ENCODE results near the gene ETV1.

ETV1 gene

DNA sequence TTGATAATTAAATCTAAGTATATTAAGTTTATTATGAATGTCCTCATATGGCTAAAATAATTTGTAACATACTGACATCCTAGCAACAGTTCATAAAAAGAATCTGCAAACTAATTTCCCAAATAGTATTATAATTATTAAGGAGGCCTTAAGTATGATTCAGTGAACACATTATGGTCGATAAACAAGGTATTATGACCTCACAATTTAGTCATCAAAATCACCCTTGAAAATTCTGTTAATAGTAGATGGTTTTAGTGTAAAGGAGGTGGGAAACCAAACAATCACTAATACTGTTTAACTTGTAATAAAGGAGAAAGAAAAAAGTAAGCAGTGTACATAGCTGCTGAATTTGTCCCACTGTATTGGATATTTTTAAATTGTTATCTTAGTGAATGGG is 2.1 kb downstream of the ETV1 start:
- Histone ChIP-seq H3K79me2 (ENCODE audit: control insufficient read depth, insufficient read depth, low read length) (no peaks in the 10 kb centered on the region), H3K18ac (ENCODE audit: low read length) (no peak overlapping the region), H2AK5ac (ENCODE audit: low read length) (no peak overlapping the region), H3K27ac (ENCODE audit: low read depth, low read length) (no peak overlapping the region), H3K4me1 (ENCODE audit: control insufficient read depth, low read depth, low read length) (peaks cover 6% of the 10 kb centered on the region), H3K36me3 (ENCODE audit: control insufficient read depth, insufficient read depth, low read length) (no peaks in the 10 kb centered on the region), H4K8ac (ENCODE audit: low read depth, low read length) (no peak overlapping the region), H3K23ac (ENCODE audit: low read length) (no peak overlapping the region), H3K4ac (ENCODE audit: low read depth, low read length) (no peak overlapping the region), H3K27me3 (ENCODE audit: insufficient read depth, low read length, poor library complexity) (no peaks in the 10 kb centered on the region), H2BK15ac (replicated peaks; ENCODE audit: low read depth) (no peak overlapping the region), H3K9ac (ENCODE audit: low read length) (no peak overlapping the region), H3K56ac (ENCODE audit: low read length) (no peak overlapping the region), H2BK120ac (ENCODE audit: low read depth, low read length) (no peak overlapping the region), H3K79me1 (ENCODE audit: low read length) (no peaks in the 10 kb centered on the region), H3K4me3 (ENCODE audit: low read length) (no peak overlapping the region), H2BK5ac (ENCODE audit: low read length) (no peak overlapping the region), H4K5ac (ENCODE audit: low read length) (no peak overlapping the region), H3K4me2 (ENCODE audit: low read length) (no peak overlapping the region)
- no peak for DNase-seq
- no CpG with 5 or more reads among the region's 1 CpG for WGBS (ENCODE audit: extremely low coverage, insufficient coverage, low lambda C conversion rate)

DNA sequence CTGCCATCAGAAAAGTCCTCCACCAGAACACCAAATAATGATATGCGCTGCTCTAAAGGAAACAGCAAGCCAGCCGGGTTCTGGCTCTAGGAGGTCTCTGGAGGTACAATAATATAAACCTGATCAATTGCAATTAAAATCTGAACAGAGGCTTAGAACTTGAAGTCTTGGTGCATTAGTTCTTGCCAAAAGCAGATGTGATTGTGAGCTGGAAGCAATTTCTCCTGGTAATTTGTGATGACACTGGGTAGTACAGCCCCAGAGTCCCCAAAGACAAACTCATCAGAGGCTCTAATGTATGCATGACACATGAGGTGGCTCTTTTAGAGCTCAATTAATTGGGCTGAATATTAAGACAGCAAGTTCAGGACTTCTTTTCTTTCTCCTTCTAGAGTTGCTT is 3.3 kb downstream of the ETV1 start:
- no peak overlapping the region for H2BK120ac ChIP-seq (ENCODE audit: low read depth, low read length)
- H3K27me3 ChIP-seq (ENCODE audit: insufficient read depth, low read length, poor library complexity), result no peaks in the 10 kb centered on the region
- H2BK5ac ChIP-seq (ENCODE audit: low read length), result no peak overlapping the region
- no CpG with 5 or more reads among the region's 2 CpGs for WGBS (ENCODE audit: extremely low coverage, insufficient coverage, low lambda C conversion rate)
- H3K23ac ChIP-seq (ENCODE audit: low read length), result no peak overlapping the region
- no peaks in the 10 kb centered on the region for H3K79me1 ChIP-seq (ENCODE audit: low read length)
- peaks cover 2% of the 10 kb centered on the region for H3K4me1 ChIP-seq (ENCODE audit: control insufficient read depth, low read depth, low read length)
- H4K5ac ChIP-seq (ENCODE audit: low read length), result no peak overlapping the region
- H3K36me3 ChIP-seq (ENCODE audit: control insufficient read depth, insufficient read depth, low read length), result no peaks in the 10 kb centered on the region
- peak overlapping the region; percentile 4 for H3K4me2 ChIP-seq (ENCODE audit: low read length)
- peak overlapping the region; percentile 57 for H2BK15ac ChIP-seq (replicated peaks; ENCODE audit: low read depth)
- no peak overlapping the region for H4K8ac ChIP-seq (ENCODE audit: low read depth, low read length)
- peak overlapping the region; percentile 75 for H3K18ac ChIP-seq (ENCODE audit: low read length)
- peak; percentile 18 for DNase-seq
- peak overlapping the region; percentile 20 for H3K56ac ChIP-seq (ENCODE audit: low read length)
- no peak overlapping the region for H3K27ac ChIP-seq (ENCODE audit: low read depth, low read length)
- H2AK5ac ChIP-seq (ENCODE audit: low read length), result no peak overlapping the region
- peak overlapping the region; percentile 25 for H3K9ac ChIP-seq (ENCODE audit: low read length)
- H3K4ac ChIP-seq (ENCODE audit: low read depth, low read length), result no peak overlapping the region
- no peaks in the 10 kb centered on the region for H3K79me2 ChIP-seq (ENCODE audit: control insufficient read depth, insufficient read depth, low read length)
- H3K4me3 ChIP-seq (ENCODE audit: low read length), result no peak overlapping the region

DNA sequence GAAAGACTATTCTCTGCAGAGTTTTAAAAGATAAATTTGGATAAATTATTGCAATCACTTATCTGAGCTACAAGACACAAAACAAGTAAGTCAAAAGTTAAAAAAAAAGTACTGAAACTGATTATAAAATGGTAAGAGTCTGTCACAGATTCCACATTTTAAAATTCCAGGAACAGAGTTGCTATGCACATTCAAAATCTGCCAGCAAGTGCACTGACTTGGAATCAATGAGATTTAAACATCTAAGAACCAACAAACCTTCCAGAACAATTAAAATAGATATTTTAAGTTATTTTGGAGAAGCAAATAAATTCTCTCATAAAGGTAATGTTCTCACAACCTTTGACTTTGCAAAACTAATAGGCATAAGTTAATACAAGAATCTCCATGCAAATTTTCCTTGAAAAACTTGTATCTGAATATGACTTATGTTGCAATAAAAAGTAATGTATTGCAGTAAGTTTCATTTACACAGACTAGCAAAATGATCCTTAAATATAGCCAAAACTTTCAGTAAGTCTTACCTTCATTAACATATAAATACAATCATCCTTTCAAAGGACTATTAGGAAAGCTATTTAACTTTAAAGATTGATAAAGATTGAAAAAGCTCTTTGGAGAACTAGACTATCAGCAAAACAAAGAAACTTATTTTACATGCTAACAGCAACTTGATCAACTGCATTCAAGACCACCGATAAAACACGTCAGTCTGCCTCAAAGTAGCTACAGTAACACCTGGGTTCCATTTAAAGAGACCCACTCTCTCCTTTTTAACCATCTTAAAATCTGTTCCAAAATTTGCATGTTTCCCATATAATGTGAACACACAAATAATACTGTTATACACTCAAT is 4.4 kb downstream of the ETV1 start:
- Histone ChIP-seq H3K79me2 (ENCODE audit: control insufficient read depth, insufficient read depth, low read length) (no peaks in the 10 kb centered on the region), H3K27me3 (ENCODE audit: insufficient read depth, low read length, poor library complexity) (no peaks in the 10 kb centered on the region), H2AK5ac (ENCODE audit: low read length) (no peak overlapping the region), H3K4me2 (ENCODE audit: low read length) (no peak overlapping the region), H4K8ac (ENCODE audit: low read depth, low read length) (no peak overlapping the region), H2BK120ac (ENCODE audit: low read depth, low read length) (no peak overlapping the region), H3K4me1 (ENCODE audit: control insufficient read depth, low read depth, low read length) (peaks cover 4% of the 10 kb centered on the region), H3K4ac (ENCODE audit: low read depth, low read length) (no peak overlapping the region), H3K18ac (ENCODE audit: low read length) (no peak overlapping the region), H3K27ac (ENCODE audit: low read depth, low read length) (no peak overlapping the region), H3K36me3 (ENCODE audit: control insufficient read depth, insufficient read depth, low read length) (no peaks in the 10 kb centered on the region), H3K56ac (ENCODE audit: low read length) (no peak overlapping the region), H3K4me3 (ENCODE audit: low read length) (no peak overlapping the region), H2BK5ac (ENCODE audit: low read length) (no peak overlapping the region), H3K9ac (ENCODE audit: low read length) (no peak overlapping the region), H3K23ac (ENCODE audit: low read length) (no peak overlapping the region), H4K5ac (ENCODE audit: low read length) (no peak overlapping the region), H2BK15ac (replicated peaks; ENCODE audit: low read depth) (no peak overlapping the region), H3K79me1 (ENCODE audit: low read length) (no peaks in the 10 kb centered on the region)
- no CpG with 5 or more reads among the region's 2 CpGs for WGBS (ENCODE audit: extremely low coverage, insufficient coverage, low lambda C conversion rate)
- DNase-seq, result peak; percentile 3

DNA sequence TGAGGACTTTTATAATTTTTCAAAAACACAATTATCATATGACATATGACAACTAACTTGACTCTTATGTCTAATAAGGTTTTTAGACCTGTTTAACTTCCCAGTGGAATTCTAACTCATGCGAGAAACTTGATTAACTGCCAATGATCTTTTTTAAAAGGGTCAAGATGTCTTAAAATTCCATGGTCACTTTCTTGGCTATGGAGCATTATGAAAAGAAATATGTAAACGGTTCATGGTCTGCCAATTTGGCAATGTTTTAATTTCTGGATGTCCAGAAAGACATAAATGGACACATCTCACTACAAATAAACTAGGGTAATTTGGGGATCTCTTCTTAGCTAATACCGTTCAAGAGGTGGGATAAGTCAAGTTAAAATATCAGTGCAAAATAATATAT is 5.4 kb downstream of the ETV1 start:
- no peak overlapping the region for H3K56ac ChIP-seq (ENCODE audit: low read length)
- H3K4me2 ChIP-seq (ENCODE audit: low read length), result no peak overlapping the region
- H3K27ac ChIP-seq (ENCODE audit: low read depth, low read length), result no peak overlapping the region
- no CpG with 5 or more reads among the region's 3 CpGs for WGBS (ENCODE audit: extremely low coverage, insufficient coverage, low lambda C conversion rate)
- no peak overlapping the region for H2AK5ac ChIP-seq (ENCODE audit: low read length)
- H4K5ac ChIP-seq (ENCODE audit: low read length), result no peak overlapping the region
- no peaks in the 10 kb centered on the region for H3K36me3 ChIP-seq (ENCODE audit: control insufficient read depth, insufficient read depth, low read length)
- no peak overlapping the region for H3K23ac ChIP-seq (ENCODE audit: low read length)
- H3K18ac ChIP-seq (ENCODE audit: low read length), result no peak overlapping the region
- H3K4me1 ChIP-seq (ENCODE audit: control insufficient read depth, low read depth, low read length), result peaks cover 4% of the 10 kb centered on the region
- H3K79me2 ChIP-seq (ENCODE audit: control insufficient read depth, insufficient read depth, low read length), result no peaks in the 10 kb centered on the region
- H4K8ac ChIP-seq (ENCODE audit: low read depth, low read length), result no peak overlapping the region
- H2BK120ac ChIP-seq (ENCODE audit: low read depth, low read length), result no peak overlapping the region
- no peak overlapping the region for H3K4ac ChIP-seq (ENCODE audit: low read depth, low read length)
- no peaks in the 10 kb centered on the region for H3K79me1 ChIP-seq (ENCODE audit: low read length)
- no peak overlapping the region for H2BK5ac ChIP-seq (ENCODE audit: low read length)
- H3K27me3 ChIP-seq (ENCODE audit: insufficient read depth, low read length, poor library complexity), result no peaks in the 10 kb centered on the region
- DNase-seq, result no peak
- H3K4me3 ChIP-seq (ENCODE audit: low read length), result no peak overlapping the region
- no peak overlapping the region for H2BK15ac ChIP-seq (replicated peaks; ENCODE audit: low read depth)
- no peak overlapping the region for H3K9ac ChIP-seq (ENCODE audit: low read length)

DNA sequence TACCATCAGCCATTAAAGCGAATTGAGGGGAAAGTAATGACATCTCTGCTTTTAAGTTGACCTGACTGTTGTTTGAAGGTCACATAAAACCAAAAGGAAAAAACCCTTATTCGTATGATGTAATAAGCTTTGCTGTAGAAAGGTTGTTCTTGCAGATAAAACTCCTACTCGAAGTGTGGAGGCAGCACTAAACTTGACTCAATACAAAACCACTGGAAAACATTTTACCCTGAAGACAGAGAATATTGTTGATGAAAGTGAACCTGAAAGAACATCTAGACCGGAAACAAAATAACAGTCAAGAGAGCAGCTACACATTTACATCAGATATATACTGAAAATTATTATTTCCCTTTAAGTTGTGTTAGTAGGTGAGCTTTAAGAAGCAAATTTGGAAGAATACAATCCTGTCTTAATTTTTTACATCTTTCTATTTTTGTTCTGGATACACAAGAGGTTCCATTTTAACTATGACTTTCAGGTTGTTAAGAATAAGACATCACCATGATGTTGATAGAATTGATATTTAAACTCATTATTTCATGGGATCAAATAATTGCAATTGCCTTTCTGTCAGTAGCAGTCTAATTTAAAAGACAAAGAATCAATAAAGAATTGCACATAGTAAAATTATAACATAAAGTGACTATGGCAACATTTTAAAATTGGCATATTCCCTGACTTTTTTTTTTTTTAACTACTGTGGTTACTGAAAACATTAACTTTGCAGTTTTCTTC is 6.4 kb downstream of the ETV1 start:
- no peak overlapping the region for H3K4me2 ChIP-seq (ENCODE audit: low read length)
- no peak overlapping the region for H3K23ac ChIP-seq (ENCODE audit: low read length)
- no peak overlapping the region for H2BK120ac ChIP-seq (ENCODE audit: low read depth, low read length)
- WGBS (ENCODE audit: extremely low coverage, insufficient coverage, low lambda C conversion rate), result no CpG with 5 or more reads among the region's 4 CpGs
- no peak overlapping the region for H2AK5ac ChIP-seq (ENCODE audit: low read length)
- H2BK15ac ChIP-seq (replicated peaks; ENCODE audit: low read depth), result no peak overlapping the region
- H3K36me3 ChIP-seq (ENCODE audit: control insufficient read depth, insufficient read depth, low read length), result no peaks in the 10 kb centered on the region
- H2BK5ac ChIP-seq (ENCODE audit: low read length), result no peak overlapping the region
- H3K9ac ChIP-seq (ENCODE audit: low read length), result no peak overlapping the region
- H3K27me3 ChIP-seq (ENCODE audit: insufficient read depth, low read length, poor library complexity), result no peaks in the 10 kb centered on the region
- no peaks in the 10 kb centered on the region for H3K79me1 ChIP-seq (ENCODE audit: low read length)
- H3K27ac ChIP-seq (ENCODE audit: low read depth, low read length), result no peak overlapping the region
- DNase-seq, result peak; percentile 3
- no peaks in the 10 kb centered on the region for H3K79me2 ChIP-seq (ENCODE audit: control insufficient read depth, insufficient read depth, low read length)
- no peak overlapping the region for H3K56ac ChIP-seq (ENCODE audit: low read length)
- no peak overlapping the region for H3K18ac ChIP-seq (ENCODE audit: low read length)
- H3K4me1 ChIP-seq (ENCODE audit: control insufficient read depth, low read depth, low read length), result peaks cover 4% of the 10 kb centered on the region
- no peak overlapping the region for H3K4me3 ChIP-seq (ENCODE audit: low read length)
- no peak overlapping the region for H3K4ac ChIP-seq (ENCODE audit: low read depth, low read length)
- no peak overlapping the region for H4K5ac ChIP-seq (ENCODE audit: low read length)
- H4K8ac ChIP-seq (ENCODE audit: low read depth, low read length), result no peak overlapping the region

All from mesendoderm (in vitro differentiated cells).